Measurements from ENCODE around the gene BCKDHA.
"Not testable (repeated sequence)": the region's sequence is repeated elsewhere in the genome, so short reads cannot be mapped to it uniquely, and the experiment has no call there.

BCKDHA gene

GRCh38 chr19:41442473-41443355, 45.1 kb downstream of the BCKDHA start, which contains the start of gene ERICH4:
TSS of gene ERICH4 (plus strand) at chr19:41443156. CDS start at chr19:41443170, 14 bp downstream.
- in situ Hi-C loops (cut with MboI; ENCODE audit: low sequenced_read_pairs): loop anchor here (10.0 kb wide), 1 partner anchor 132 kb away; the partner anchor contains the start of gene CEACAM21

DNA sequence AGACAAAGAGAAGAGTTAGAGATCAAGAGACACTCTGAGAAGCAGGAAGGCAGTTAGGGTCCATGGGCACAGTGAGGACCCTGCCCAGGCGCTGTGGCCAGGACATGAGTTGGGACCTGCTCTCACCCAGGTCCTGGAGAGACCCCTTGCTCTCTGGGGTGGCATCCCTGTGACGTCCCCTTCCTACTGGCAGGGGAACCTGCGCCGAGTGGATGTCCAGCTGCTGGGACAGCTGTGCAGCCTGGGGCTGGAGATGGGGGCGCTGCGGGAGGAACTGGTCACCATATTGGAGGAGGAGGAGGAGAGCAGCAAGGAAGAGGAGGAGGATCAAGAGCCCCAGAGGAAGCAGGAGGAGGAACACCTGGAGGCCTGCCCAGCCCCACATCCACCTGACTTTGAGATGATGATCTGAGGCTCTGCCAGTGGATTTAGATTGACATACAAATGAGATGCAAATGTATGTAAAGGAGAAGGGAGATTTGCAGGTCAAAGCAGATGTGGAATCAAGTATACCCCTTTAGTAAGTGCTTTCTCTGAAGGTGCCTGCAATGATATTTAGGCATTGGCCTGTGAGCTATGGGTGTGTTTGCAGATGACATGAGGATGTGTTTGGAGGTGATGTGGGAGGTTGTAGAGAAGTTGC, 46.3 kb downstream of the BCKDHA start:
- in situ Hi-C loops (cut with MboI; ENCODE audit: low sequenced_read_pairs): loop anchor here (10.0 kb wide), 1 partner anchor 131 kb away; the partner anchor contains the start of gene CEACAM21

DNA sequence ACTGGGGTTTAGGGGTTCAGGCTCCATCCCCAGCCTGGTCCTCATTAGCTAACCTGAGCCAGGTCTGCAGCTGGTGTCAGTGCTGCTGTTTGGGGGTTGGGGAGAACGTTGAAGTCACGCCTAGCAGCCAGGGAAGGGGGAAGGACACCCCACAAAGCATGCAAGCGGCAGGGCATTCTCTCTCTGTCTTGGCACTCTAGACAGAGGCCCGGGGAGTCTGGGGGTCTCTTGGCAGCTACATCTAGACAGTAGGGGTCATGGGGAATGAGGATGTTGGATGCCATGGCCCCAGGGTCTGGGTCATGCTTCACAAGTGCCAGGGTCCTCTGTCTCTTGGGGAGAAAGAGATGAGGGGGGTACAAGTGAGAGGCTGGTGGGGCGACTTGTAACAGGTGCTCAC, 48.0 kb downstream of the BCKDHA start:
- in situ Hi-C loops (cut with MboI; ENCODE audit: low sequenced_read_pairs): loop anchor here (10.0 kb wide), 1 partner anchor 129 kb away; the partner anchor contains the start of gene CEACAM21

- in situ Hi-C loops (cut with MboI; ENCODE audit: low sequenced_read_pairs): loop anchor here (10.0 kb wide), 1 partner anchor 127 kb away; the partner anchor contains the start of gene CEACAM21
Measured at GRCh38 chr19:41447732-41448332, 50.2 kb downstream of the BCKDHA start.

- in situ Hi-C loops (cut with MboI; ENCODE audit: low sequenced_read_pairs): loop anchor here (10.0 kb wide), 1 partner anchor 126 kb away; the partner anchor contains the start of gene CEACAM21
Measured at GRCh38 chr19:41449079-41449864, 51.7 kb downstream of the BCKDHA start.

DNA sequence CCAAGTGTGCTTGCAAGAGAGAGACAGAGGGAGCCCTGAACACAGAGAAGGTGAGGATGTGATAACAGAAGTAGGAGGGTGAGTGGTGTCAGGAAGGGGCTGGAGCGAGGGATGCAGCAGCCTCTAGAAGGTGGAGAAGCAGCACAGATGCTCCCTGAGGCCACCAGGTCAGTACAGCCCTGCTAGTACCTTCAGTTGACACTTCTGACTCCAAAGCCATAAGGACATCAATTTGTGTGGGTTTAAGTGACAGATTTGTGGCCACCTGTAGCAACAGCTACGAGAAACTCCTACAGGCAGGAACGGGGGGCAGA, 52.2 kb downstream of the BCKDHA start:
- in situ Hi-C loops (cut with MboI; ENCODE audit: low sequenced_read_pairs): loop anchor here (10.0 kb wide), 1 partner anchor 125 kb away; the partner anchor contains the start of gene CEACAM21

DNA sequence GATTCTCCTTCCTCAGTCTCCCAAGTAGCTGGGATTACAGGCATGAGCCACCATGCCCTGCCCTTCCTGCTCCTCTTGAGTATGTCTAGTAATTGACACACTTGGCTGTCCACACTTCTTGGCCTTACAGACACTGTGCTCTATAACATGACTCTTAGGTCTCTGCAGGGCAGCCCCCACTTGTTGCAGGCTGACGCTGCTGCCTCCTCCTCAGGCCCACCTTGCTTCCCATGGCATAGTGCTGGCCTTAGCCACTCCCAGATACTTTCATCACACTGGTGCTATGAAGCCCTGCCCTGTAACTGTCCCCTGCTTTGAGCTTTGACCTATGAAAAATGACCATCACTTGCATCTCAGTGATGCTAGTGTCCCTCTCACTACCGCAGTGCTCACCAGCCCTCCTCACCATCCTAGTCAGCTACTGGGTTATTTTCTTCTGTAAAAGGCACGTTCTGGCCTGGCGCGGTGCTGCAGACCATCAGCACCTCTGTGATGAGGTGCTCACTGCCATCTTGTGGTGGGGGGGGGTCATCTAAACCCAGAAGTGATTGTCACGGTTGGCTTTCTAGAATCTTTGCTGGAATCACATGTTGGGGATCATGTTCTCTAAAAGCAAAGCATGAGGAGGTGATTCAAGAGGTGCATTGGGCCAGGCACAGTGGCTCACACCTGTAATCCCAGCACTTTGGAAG, 55.1 kb downstream of the BCKDHA start:
- in situ Hi-C loops (cut with MboI; ENCODE audit: low sequenced_read_pairs): no loop called here

DNA sequence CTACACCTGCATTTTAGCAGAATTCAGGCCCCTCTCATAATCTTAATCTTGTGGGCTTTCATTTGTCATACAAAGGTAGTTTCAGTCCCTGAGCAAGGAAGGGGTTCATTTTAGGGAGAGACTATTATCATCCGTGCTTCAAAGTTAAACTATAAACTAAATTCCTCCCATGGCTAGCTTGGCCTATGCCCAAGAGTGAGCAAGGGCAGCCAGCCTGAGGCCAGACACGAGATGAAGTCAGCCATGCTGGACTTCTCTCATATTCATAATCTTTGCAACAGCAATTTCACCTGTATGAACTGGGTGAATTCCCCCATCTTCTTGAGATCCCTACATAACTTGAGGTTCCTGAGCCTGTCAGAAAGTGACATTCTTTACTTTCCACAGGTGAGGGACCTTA, 58.3 kb downstream of the BCKDHA start:
- in situ Hi-C loops (cut with MboI; ENCODE audit: low sequenced_read_pairs): no loop called here

- in situ Hi-C loops (cut with MboI; ENCODE audit: low sequenced_read_pairs): no loop called here
Measured at GRCh38 chr19:41456342-41456918, 58.8 kb downstream of the BCKDHA start.

GRCh38 chr19:41457241-41457640, 59.6 kb downstream of the BCKDHA start:
- in situ Hi-C loops (cut with MboI; ENCODE audit: low sequenced_read_pairs): no loop called here

- in situ Hi-C loops (cut with MboI; ENCODE audit: low sequenced_read_pairs): no loop called here
Measured at GRCh38 chr19:41462497-41462896, 64.9 kb downstream of the BCKDHA start.

GRCh38 chr19:41463257-41464256, 65.9 kb downstream of the BCKDHA start:
- in situ Hi-C loops (cut with MboI; ENCODE audit: low sequenced_read_pairs): not testable (repeated sequence)
